AG04450 (cell line): ENCODE measurements around the gene ZBTB40. TPM values are rescaled to one million over a fixed set of nuclear protein-coding genes. Genes with fewer than 3 reads are reported as not detected.

ENCODE experiments used
- CTCF ChIA-PET: fragments of 300-600, 350-600 bp; formaldehyde crosslinking; extraction: SDS; loops from one replicate; lab custom pipeline; 2022; ENCODE audit warnings: antibody characterized with exemption, inconsistent platforms; lab: Charles Lee
- POLR2A ChIA-PET: fragments of 350-600 bp; formaldehyde crosslinking; extraction: SDS; loops from one replicate; lab custom pipeline; 2021; ENCODE audit warnings: antibody characterized with exemption, inconsistent platforms; lab: Yijun Ruan, JAX
- DNase-seq: peaks from one replicate; pipeline ENCODE4 v3.0.0-alpha.2; 2011; ENCODE audit warnings: low read depth, low spot score
- H3K27ac ChIP-seq: one replicate; pipeline ENCODE4 v1.5.1; 2012; ENCODE audit warnings: low read depth, low read length, control low read depth
- H3K27me3 ChIP-seq: one replicate; pipeline ENCODE4 v1.6.0; 2012; ENCODE audit warnings: low read length; ENCODE audit not compliant: control insufficient read depth, insufficient read depth
- H3K4me3 ChIP-seq: 2 replicates; pipeline ENCODE4 v1.5.1; 2011; ENCODE audit warnings: mild to moderate bottlenecking, low read depth, low read length, control low read depth
- H3K9me3 ChIP-seq: 2 replicates; pipeline ENCODE4 v1.5.1; 2012; ENCODE audit warnings: low read length; ENCODE audit not compliant: control insufficient read depth, insufficient read depth
- polyA plus RNA-seq: library from polyadenylated mRNA; depleted of rRNA; stranded (reverse); fragments of >200 nt; gene quantifications from 2 replicates; pipeline ENCODE4 v1.2.3, GENCODE V29; 2011
- TF ChIP-seq, protein P1 (sequence below): IDR thresholded peaks from 2 replicates; pipeline ENCODE4 v1.5.1; 2011; ENCODE audit warnings: low read depth, low read length, control low read depth, inconsistent platforms

ZBTB40 gene
- polyA plus RNA-seq, 1 experiment = 5.9 TPM

DNA sequence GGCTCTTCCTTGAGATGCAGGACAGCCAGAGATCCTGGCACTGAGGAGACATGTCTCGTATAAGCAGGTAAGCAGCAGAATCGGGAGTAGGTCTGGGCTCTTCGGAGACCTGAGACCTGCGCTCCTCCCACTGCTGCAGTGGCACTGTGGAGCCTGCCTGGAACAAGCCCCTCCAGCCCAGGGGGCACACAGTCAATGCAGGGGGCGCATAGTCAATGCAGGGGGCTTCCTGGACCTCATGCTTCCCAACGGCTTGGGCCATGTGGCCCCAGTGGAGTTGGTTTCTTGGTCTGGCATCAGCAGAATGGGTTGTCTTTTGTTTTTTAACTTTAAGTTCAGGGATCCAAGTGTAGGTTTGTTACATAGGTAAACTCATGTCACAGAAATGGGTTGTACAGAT lies 83.7 kb downstream of the ZBTB40 start:
- DNase-seq = no peak
- H3K27me3 ChIP-seq = no peaks in the 10 kb centered on the region
- CTCF ChIA-PET = no interaction called here
- TF ChIP-seq, protein P1, sequence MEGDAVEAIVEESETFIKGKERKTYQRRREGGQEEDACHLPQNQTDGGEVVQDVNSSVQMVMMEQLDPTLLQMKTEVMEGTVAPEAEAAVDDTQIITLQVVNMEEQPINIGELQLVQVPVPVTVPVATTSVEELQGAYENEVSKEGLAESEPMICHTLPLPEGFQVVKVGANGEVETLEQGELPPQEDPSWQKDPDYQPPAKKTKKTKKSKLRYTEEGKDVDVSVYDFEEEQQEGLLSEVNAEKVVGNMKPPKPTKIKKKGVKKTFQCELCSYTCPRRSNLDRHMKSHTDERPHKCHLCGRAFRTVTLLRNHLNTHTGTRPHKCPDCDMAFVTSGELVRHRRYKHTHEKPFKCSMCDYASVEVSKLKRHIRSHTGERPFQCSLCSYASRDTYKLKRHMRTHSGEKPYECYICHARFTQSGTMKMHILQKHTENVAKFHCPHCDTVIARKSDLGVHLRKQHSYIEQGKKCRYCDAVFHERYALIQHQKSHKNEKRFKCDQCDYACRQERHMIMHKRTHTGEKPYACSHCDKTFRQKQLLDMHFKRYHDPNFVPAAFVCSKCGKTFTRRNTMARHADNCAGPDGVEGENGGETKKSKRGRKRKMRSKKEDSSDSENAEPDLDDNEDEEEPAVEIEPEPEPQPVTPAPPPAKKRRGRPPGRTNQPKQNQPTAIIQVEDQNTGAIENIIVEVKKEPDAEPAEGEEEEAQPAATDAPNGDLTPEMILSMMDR = no peak
- no peaks in the 10 kb centered on the region for H3K9me3 ChIP-seq
- no peak overlapping the region for H3K4me3 ChIP-seq
- no peak overlapping the region for H3K27ac ChIP-seq
- POLR2A ChIA-PET = no interaction called here

DNA sequence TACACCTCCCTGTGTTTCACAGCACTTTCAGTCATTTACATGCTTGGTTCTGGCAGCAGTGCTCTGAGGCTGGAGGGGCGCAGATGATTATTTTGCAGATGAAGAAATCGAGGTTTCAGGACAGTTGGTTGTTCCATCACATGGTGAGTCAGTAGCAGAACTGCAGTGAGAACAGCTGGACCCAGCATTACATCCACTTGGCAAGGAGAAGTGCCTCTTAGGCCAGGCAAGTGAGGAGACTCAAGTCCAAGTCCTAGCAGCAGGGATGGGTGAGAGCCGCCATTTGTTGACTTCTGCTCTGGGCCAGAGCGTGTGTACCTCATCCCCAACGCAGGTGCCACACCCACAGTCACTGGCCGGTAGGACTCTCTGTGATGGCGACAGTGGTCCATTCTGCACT lies 84.9 kb downstream of the ZBTB40 start:
- ChIA-PET CTCF (no interaction called here), POLR2A (no interaction called here)
- Histone ChIP-seq H3K27me3 (no peaks in the 10 kb centered on the region), H3K9me3 (no peaks in the 10 kb centered on the region), H3K27ac (no peak overlapping the region), H3K4me3 (no peak overlapping the region)
- TF ChIP-seq, protein P1 = no peak
- no peak for DNase-seq

DNA sequence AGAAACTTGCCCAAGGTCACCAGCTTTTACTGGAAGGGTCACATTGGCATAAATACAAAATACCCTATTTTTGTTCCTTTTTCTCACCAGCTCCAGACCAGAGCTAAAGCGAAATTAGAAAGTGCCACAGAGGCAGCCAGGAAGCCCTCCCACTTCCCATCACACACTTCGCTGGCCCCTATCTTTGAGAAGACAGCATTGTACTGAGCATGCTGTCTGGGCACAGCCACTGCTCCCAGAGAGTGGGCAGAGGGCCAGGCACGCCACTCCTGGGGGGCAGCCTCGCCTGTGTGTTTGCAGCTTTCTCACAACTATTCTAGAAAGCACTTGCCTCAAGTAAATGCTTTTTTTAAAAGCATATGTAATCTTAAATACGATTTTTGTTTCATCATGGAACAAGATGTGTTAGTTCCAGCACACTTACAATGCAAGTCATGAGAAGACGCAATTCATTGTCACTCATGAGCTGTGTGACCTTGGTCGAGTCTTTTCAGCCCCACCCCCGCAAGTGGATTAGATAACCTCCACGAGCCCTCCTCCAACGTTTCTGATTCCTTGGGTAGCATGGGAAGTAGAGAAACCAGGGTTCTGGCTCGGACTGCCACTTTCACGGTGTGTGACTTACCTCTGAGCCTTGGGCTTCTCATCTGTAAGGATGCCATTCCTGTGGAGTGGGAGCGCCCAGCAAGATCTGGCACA lies 85.9 kb downstream of the ZBTB40 start:
- Histone ChIP-seq H3K9me3 (no peaks in the 10 kb centered on the region), H3K4me3 (no peak overlapping the region), H3K27ac (no peak overlapping the region), H3K27me3 (no peaks in the 10 kb centered on the region)
- DNase-seq = no peak
- POLR2A ChIA-PET = no interaction called here
- CTCF ChIA-PET = no interaction called here
- TF ChIP-seq, protein P1 = no peak

DNA sequence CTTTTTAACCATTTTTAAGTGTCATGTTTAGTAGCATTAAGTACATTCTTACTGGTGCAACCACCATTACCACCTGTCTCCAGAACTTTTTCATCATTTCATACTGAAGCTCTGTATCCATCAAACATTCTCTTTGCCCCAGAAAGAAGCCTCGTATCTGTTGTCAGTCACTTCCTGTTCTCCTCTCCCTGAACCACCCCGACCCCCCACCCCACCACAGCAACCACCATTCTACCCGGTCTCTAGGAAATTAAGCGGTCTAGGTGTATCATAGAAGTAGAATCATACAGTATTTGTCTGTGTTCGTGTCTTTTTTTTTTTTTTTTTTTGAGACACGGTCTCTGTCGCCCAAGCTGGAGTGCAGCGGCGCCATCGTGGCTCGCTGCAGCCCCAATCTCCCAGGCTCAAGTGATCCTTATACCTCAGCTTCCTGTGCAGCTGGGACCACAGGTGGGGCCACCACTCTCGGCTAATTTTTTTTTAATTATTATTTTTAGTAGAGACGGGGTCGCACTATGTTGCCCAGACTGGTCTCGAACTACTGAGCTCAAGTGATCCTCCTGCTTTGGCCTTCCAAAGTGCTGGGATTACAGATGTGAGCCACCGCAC lies 88.0 kb downstream of the ZBTB40 start:
- H3K27me3 ChIP-seq = peaks cover 12% of the 10 kb centered on the region
- no peak overlapping the region for H3K4me3 ChIP-seq
- CTCF ChIA-PET = no interaction called here
- H3K27ac ChIP-seq = no peak overlapping the region
- TF ChIP-seq, protein P1 = no peak
- DNase-seq = no peak
- POLR2A ChIA-PET = no interaction called here
- H3K9me3 ChIP-seq = no peaks in the 10 kb centered on the region

DNA sequence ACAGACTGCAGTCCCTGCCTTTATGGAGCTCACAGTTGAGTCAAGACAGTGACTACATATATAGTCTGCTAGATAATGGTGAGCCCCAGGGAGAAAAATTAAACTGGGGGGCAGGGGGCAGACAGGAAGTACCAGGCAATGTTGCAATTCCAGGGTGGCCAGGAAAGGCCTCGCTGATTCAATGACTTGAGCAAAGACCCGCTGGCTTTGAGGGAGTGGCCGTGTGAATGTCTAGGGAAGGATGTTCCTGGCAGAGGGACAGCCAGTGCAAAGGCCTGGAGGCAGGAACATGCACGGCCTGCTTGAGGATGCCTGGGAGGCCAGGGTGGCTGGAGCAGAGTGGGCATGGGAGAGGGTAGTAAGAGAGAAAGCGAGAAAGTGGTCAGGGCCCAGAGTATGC lies 88.7 kb downstream of the ZBTB40 start:
- TF ChIP-seq, protein P1 = no peak
- ChIA-PET POLR2A (no interaction called here), CTCF (no interaction called here)
- H3K27ac ChIP-seq = no peak overlapping the region
- peaks cover 18% of the 10 kb centered on the region for H3K27me3 ChIP-seq
- H3K4me3 ChIP-seq = no peak overlapping the region
- no peaks in the 10 kb centered on the region for H3K9me3 ChIP-seq
- DNase-seq = no peak
